ENCODE data around the gene TLE4.

- no peak for TF ChIP-seq POLR2AphosphoS5 (IDR thresholded peaks at IDR 0.05; ENCODE audit: low read depth, low read length)
- no peak for TF ChIP-seq POLR2A (IDR thresholded peaks at IDR 0.05; ENCODE audit: low read depth, low read length)
- no peak for TF ChIP-seq TAF1 (IDR thresholded peaks at IDR 0.05; ENCODE audit: borderline replicate concordance, low read depth, low read length)
These were observed 8.9 kb upstream of the TLE4 start for GRCh38 chr9:79562749-79563386.
